HCT116 (cell line): ENCODE data around the gene RAB4B. TPM values are rescaled to one million over a fixed set of nuclear protein-coding genes. Genes with fewer than 3 reads are reported as not detected.
A peak's percentile ranks its signal among the peaks of the same experiment; 100 is the strongest.

ENCODE experiments used
- ATAC-seq: fragments of 200-7000 bp; cut with Tn5 transposase; 2 replicates; pipeline ENCODE4 v1.9.1; 2020; ENCODE audit warnings: mild to moderate bottlenecking, moderate library complexity
- BruUV-seq: library from RNA; stranded (reverse); fragments of 400-500 nt; replicated peaks from 2 replicates; lab custom pipeline; 2021; lab: Mats Ljungman, UMichigan
- CTCF ChIA-PET: fragments of 300-600 bp; sonication (Branson Sonifier 250); formaldehyde crosslinking; loops from one replicate; lab custom pipeline; 2021; ENCODE audit warnings: antibody characterized with exemption; lab: Charles Lee
- POLR2A ChIA-PET: fragments of 300-600, 350-600 bp; sonication (Branson Sonifier 250); formaldehyde crosslinking; loops from one replicate; lab custom pipeline; 2021; ENCODE audit warnings: antibody characterized with exemption; lab: Charles Lee
- RAD21 ChIA-PET, 2 experiments: fragments of 300-600 bp; sonication (Branson Sonifier 250); formaldehyde crosslinking; loops; one replicate each; lab custom pipeline; 2023; ENCODE audit warnings: low total read pairs in 2 of 2; ENCODE audit not compliant: uncharacterized antibody in 2 of 2, unreplicated experiment in 2 of 2, low non-redundant PET in 1 of 2; lab: Charles Lee
- DNase-seq: peaks from one replicate; pipeline ENCODE4 v3.0.0-alpha.2; 2010; ENCODE audit warnings: low read depth, low spot score
- H2AFZ ChIP-seq: fragments of 200-600 bp; shearing (Covaris generic), sonication (generic); 2 replicates; pipeline ENCODE4 v1.6.1; 2017; ENCODE audit warnings: low read depth, mixed run types, mixed read lengths, antibody characterized with exemption, low read length; ENCODE audit not compliant: poor library complexity, severe bottlenecking
- H3K27ac ChIP-seq: 2 replicates; pipeline ENCODE4 v1.5.1; 2012; ENCODE audit warnings: low read depth, low read length
- H3K27me3 ChIP-seq: fragments of 200-600 bp; sonication (generic); 2 replicates; pipeline ENCODE4 v1.6.1; 2016; ENCODE audit warnings: mixed run types, low read length, mixed read lengths; ENCODE audit not compliant: insufficient read depth
- H3K36me3 ChIP-seq, 2 experiments: fragments of 200-500 bp in 1 of 2; fragments of 200-600 bp in 1 of 2; sonication (Bioruptor generic) in 1 of 2; sonication (generic) in 1 of 2; 2 replicates each; pipeline versions ENCODE4 v1.5.1 to v1.6.1; 2014 to 2016; ENCODE audit warnings: low read length in 2 of 2, inconsistent platforms in 1 of 2, mixed read lengths in 1 of 2, mixed run types in 1 of 2; ENCODE audit not compliant: insufficient read depth in 2 of 2, control insufficient read depth in 1 of 2
- H3K4me1 ChIP-seq, 2 experiments: fragments of 200-600 bp in 1 of 2; sonication (generic) in 1 of 2; 2 replicates each; pipeline versions ENCODE4 v1.5.1 to v1.6.1; 2012 to 2017; ENCODE audit warnings: low read length in 2 of 2, inconsistent platforms in 1 of 2, mild to moderate bottlenecking in 1 of 2, mixed read lengths in 1 of 2, mixed run types in 1 of 2, moderate library complexity in 1 of 2; ENCODE audit not compliant: insufficient read depth in 2 of 2, control insufficient read depth in 1 of 2
- H3K4me2 ChIP-seq: fragments of 200-600 bp; sonication (generic); 2 replicates; pipeline ENCODE4 v1.6.1; 2017; ENCODE audit warnings: mixed run types, low read length, mixed read lengths
- H3K4me3 ChIP-seq, 2 experiments: fragments of 200-600 bp in 1 of 2; sonication (generic) in 1 of 2; replicated peaks in 1 of 2; 2 replicates each; pipeline ENCODE4 v1.5.1; 2011 to 2016; ENCODE audit warnings: low read length in 2 of 2, control low read depth in 1 of 2, low read depth in 1 of 2, mild to moderate bottlenecking in 1 of 2, mixed read lengths in 1 of 2, mixed run types in 1 of 2
- H3K79me2 ChIP-seq: fragments of 200-600 bp; sonication (generic); 2 replicates; pipeline ENCODE4 v1.6.1; 2017; ENCODE audit warnings: mild to moderate bottlenecking, mixed run types, low read length, moderate library complexity, mixed read lengths; ENCODE audit not compliant: insufficient read depth
- H3K9ac ChIP-seq: fragments of 200-600 bp; sonication (generic); 2 replicates; pipeline ENCODE4 v1.6.1; 2016; ENCODE audit warnings: low read length, mixed read lengths
- H3K9me2 ChIP-seq: fragments of 200-600 bp; sonication (generic), shearing (Covaris generic); 2 replicates; pipeline ENCODE4 v1.6.1; 2017; ENCODE audit warnings: mixed run types, mild to moderate bottlenecking, moderate library complexity; ENCODE audit not compliant: insufficient read depth
- H3K9me3 ChIP-seq, 2 experiments: fragments of 200-500 bp in 1 of 2; fragments of 200-600 bp in 1 of 2; sonication (Bioruptor generic) in 1 of 2; sonication (generic) in 1 of 2; 2 replicates each; pipeline ENCODE4 v1.6.1; 2014 to 2017; ENCODE audit warnings: low read length in 2 of 2, mixed read lengths in 2 of 2, inconsistent platforms in 1 of 2, low read depth in 1 of 2, mild to moderate bottlenecking in 1 of 2, mixed run types in 1 of 2, moderate library complexity in 1 of 2; ENCODE audit not compliant: control insufficient read depth in 1 of 2, insufficient read depth in 1 of 2
- H4K20me1 ChIP-seq: fragments of 200-600 bp; sonication (generic), shearing (Covaris generic); 2 replicates; pipeline ENCODE4 v1.6.1; 2017; ENCODE audit warnings: mixed run types, mild to moderate bottlenecking, moderate library complexity; ENCODE audit not compliant: insufficient read depth
- CBX3 ChIP-seq: IDR thresholded peaks from 2 replicates; pipeline ENCODE4 v1.6.1; 2012; ENCODE audit warnings: low read depth
- CEBPB ChIP-seq: IDR thresholded peaks from 2 replicates; pipeline ENCODE4 v1.6.1; 2012; ENCODE audit warnings: low read depth
- ELF1 ChIP-seq: IDR thresholded peaks from 2 replicates; pipeline ENCODE4 v1.6.1; 2012; ENCODE audit warnings: low read depth, borderline replicate concordance
- EZH2phosphoT487 ChIP-seq: fragments of 200-600 bp; IDR thresholded peaks from 2 replicates; pipeline ENCODE4 v1.6.1; 2018; ENCODE audit warnings: antibody characterized with exemption, borderline replicate concordance
- JUND ChIP-seq: IDR thresholded peaks from 2 replicates; pipeline ENCODE4 v1.6.1; 2012
- POLR2A ChIP-seq: IDR thresholded peaks from 2 replicates; pipeline ENCODE4 v1.7.0; 2011; ENCODE audit warnings: borderline replicate concordance; ENCODE audit not compliant: insufficient read depth, insufficient read length; ENCODE audit errors: extremely low read depth
- RAD21 ChIP-seq: IDR thresholded peaks from 2 replicates; pipeline ENCODE4 v1.6.1; 2012; ENCODE audit warnings: low read depth, mild to moderate bottlenecking
- SP1 ChIP-seq: IDR thresholded peaks from 2 replicates; pipeline ENCODE4 v1.6.1; 2012; ENCODE audit warnings: low read depth
- SRF ChIP-seq: IDR thresholded peaks from 2 replicates; pipeline ENCODE4 v1.6.1; 2012; ENCODE audit warnings: low read depth
- TCF7L2 ChIP-seq: IDR thresholded peaks from 2 replicates; pipeline ENCODE4 v1.7.0; 2011; ENCODE audit warnings: borderline replicate concordance, inconsistent platforms; ENCODE audit not compliant: insufficient read depth, insufficient read length; ENCODE audit errors: extremely low read depth
- YY1 ChIP-seq: IDR thresholded peaks from 2 replicates; pipeline ENCODE4 v1.6.1; 2011; ENCODE audit warnings: low read length, low read depth, moderate library complexity, mild to moderate bottlenecking; ENCODE audit not compliant: insufficient replicate concordance; ENCODE audit errors: extremely low read depth
- ZFX ChIP-seq: fragments of 450-650 bp; IDR thresholded peaks from 2 replicates; pipeline ENCODE4 v1.6.1; 2017
- intact Hi-C: fragments of 100-400 bp; cut with micrococcal nuclease; formaldehyde crosslinking; loops from 2 replicates; pipeline ENCODE4 v1.10.0; 2022
- total RNA-seq: library from RNA; stranded (reverse); gene quantifications from one replicate; pipeline ENCODE4 v1.2.1, GENCODE V29; 2021; ENCODE audit not compliant: unreplicated experiment
- TF ChIP-seq, protein P1 (sequence below), 3 experiments: fragments of 200-600 bp in 1 of 3; sonication (generic) in 1 of 3; IDR thresholded peaks in 2 of 3; conservative IDR thresholded peaks in 1 of 3; 2 replicates each; pipeline ENCODE4 v1.5.1; 2012 to 2017; ENCODE audit warnings: low read depth in 2 of 3, low read length in 2 of 3, antibody characterized with exemption in 1 of 3, borderline replicate concordance in 1 of 3, control low read depth in 1 of 3, mild to moderate bottlenecking in 1 of 3, mixed read lengths in 1 of 3, mixed run types in 1 of 3, moderate library complexity in 1 of 3; ENCODE audit not compliant: insufficient read depth in 1 of 3

RAB4B gene
- total RNA-seq, 1 experiment from 2014 or later: 18.7 TPM

DNA sequence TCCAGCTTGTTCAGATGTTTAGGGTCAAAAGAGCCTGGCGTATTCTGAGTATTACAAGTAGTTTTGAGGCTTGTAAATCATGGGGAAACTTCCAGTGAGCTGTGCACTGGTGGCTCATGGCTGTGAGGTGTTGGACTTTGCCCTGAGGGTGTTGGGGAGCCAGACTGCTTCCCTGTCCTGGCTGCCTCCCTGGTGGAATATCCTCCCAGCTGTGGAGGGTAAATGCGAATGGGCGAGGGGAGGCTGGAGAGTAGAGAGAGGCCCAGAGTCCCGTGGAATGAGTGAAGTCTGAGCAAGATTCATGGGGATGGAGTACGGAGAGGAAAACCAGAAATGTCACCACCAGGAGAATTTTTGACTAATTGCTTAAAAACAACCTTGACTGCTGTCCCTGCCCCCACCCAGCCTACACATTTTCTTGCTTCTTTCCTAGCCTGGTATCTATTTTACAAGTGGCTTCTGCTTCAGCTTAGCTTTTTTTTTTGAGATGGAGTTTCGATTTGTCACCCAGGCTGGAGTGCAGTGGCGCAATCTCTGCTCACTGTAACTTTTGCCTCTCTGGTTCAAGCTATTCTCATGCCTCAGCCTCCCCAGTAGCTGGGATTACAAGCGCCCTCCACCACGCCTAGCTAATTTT lies 23.3 kb upstream of the RAB4B start:
- H4K20me1 ChIP-seq: 0 out of 2 replicates have a peak, but pooled peaks cover 3% of the 10 kb centered on the region
- peak overlapping the region; percentile 3; the same call in 1 of the 2 replicates for H3K4me2 ChIP-seq
- no peaks in the 10 kb centered on the region for H3K9me3 ChIP-seq
- DNase-seq (no peak), ATAC-seq (no peak)
- no peaks in the 10 kb centered on the region for H3K27me3 ChIP-seq
- intact Hi-C loops: no loop called here
- RAD21 ChIA-PET: no interaction called here
- H3K79me2 ChIP-seq: peaks cover 85% of the 10 kb centered on the region
- no peak overlapping the region for H2AFZ ChIP-seq
- no peak overlapping the region for H3K4me3 ChIP-seq
- H3K36me3 ChIP-seq: peaks cover 33 to 60% of the 10 kb centered on the region in 2 experiments
- peaks cover 7 to 27% of the 10 kb centered on the region in 2 experiments; a peak in 3 of 4 replicates for H3K4me1 ChIP-seq
- TF ChIP-seq, protein P1, sequence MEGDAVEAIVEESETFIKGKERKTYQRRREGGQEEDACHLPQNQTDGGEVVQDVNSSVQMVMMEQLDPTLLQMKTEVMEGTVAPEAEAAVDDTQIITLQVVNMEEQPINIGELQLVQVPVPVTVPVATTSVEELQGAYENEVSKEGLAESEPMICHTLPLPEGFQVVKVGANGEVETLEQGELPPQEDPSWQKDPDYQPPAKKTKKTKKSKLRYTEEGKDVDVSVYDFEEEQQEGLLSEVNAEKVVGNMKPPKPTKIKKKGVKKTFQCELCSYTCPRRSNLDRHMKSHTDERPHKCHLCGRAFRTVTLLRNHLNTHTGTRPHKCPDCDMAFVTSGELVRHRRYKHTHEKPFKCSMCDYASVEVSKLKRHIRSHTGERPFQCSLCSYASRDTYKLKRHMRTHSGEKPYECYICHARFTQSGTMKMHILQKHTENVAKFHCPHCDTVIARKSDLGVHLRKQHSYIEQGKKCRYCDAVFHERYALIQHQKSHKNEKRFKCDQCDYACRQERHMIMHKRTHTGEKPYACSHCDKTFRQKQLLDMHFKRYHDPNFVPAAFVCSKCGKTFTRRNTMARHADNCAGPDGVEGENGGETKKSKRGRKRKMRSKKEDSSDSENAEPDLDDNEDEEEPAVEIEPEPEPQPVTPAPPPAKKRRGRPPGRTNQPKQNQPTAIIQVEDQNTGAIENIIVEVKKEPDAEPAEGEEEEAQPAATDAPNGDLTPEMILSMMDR (IDR thresholded peaks at IDR 0.05 in 2 of 3, conservative IDR thresholded peaks at IDR 0.05 in 1 of 3; ENCODE audit: borderline replicate concordance in 1 of 3, insufficient read depth in 1 of 3, low read depth in 2 of 3, low read length in 2 of 3): no peak
- TF ChIP-seq POLR2A (no peak), JUND (no peak), RAD21 (no peak), SP1 (no peak), ELF1 (no peak), CEBPB (no peak), YY1 (no peak), ZFX (no peak), TCF7L2 (no peak), CBX3 (no peak), SRF (no peak), EZH2phosphoT487 (no peak)
- CTCF ChIA-PET: no interaction called here
- no peaks in the 10 kb centered on the region for H3K9me2 ChIP-seq
- no TSS peak for BruUV-seq
- POLR2A ChIA-PET: interaction anchor here (0.7 to 1.1 kb wide), 2 partner anchors 24 to 91 kb away, joined by 3 read pairs; no protein-coding TSS in a partner anchor
- 0 out of 2 replicates have a peak overlapping the region, but pooled peaks have one; percentile 0 for H3K9ac ChIP-seq
- no peak overlapping the region for H3K27ac ChIP-seq
